KBM-7 (cell line): ENCODE measurements around the gene NEFH.
"Not testable (repeated sequence)": the region's sequence is repeated elsewhere in the genome, so short reads cannot be mapped to it uniquely, and the experiment has no call there.

Experiments
- DNase-seq: peaks from one replicate; pipeline ENCODE4 v3.0.0-alpha.2; 2015
- in situ Hi-C: fragments of 300-500 bp; cut with MboI; formaldehyde crosslinking; loops from 2 replicates; pipeline ENCODE4 v1.14.3; 2020; ENCODE audit warnings: low sequenced_read_pairs, low pct_unique_long_range_greater_than_20kb, mixed read lengths

The NEFH gene

GRCh38 chr22:29479417-29480261, at the start of gene NEFH:
TSS of gene NEFH (plus strand) at chr22:29480218. CDS start at chr22:29480263, 45 bp downstream.
- in situ Hi-C loops, result no loop called here
- no peak for DNase-seq

- in situ Hi-C loops, result no loop called here
- no peak for DNase-seq
Measured at GRCh38 chr22:29431986-29432385, 48.0 kb upstream of the NEFH start.

- DNase-seq, result no peak
- in situ Hi-C loops, result no loop called here
Measured at GRCh38 chr22:29433856-29434255, 46.2 kb upstream of the NEFH start.

- no peak for DNase-seq
- in situ Hi-C loops, result no loop called here
Measured at GRCh38 chr22:29434288-29434687, 45.7 kb upstream of the NEFH start.

- in situ Hi-C loops, result no loop called here
Measured at GRCh38 chr22:29435236-29436136, 44.5 kb upstream of the NEFH start.

GRCh38 chr22:29438283-29438682, 41.7 kb upstream of the NEFH start, which contains the start of gene RFPL1:
TSS of gene RFPL1 (plus strand) at chr22:29438583.
- DNase-seq, in situ Hi-C loops: not testable (repeated sequence)

More at GRCh38 chr22:29435236-29436136, 44.5 kb upstream of the NEFH start:
- no peak for DNase-seq

- in situ Hi-C loops, result no loop called here
- DNase-seq, result no peak
Measured at GRCh38 chr22:29442976-29443375, 37.0 kb upstream of the NEFH start.

- DNase-seq, result no peak
- in situ Hi-C loops, result no loop called here
Measured at GRCh38 chr22:29443452-29443851, 36.6 kb upstream of the NEFH start.

GRCh38 chr22:29443861-29444792, 35.9 kb upstream of the NEFH start:
- no peak for DNase-seq
- in situ Hi-C loops, result no loop called here

GRCh38 chr22:29445508-29445907, 34.5 kb upstream of the NEFH start:
- in situ Hi-C loops, result no loop called here
- DNase-seq, result no peak

- DNase-seq, result no peak
- in situ Hi-C loops, result no loop called here
Measured at GRCh38 chr22:29447906-29448305, 32.1 kb upstream of the NEFH start.

GRCh38 chr22:29449296-29449875, 30.6 kb upstream of the NEFH start:
- in situ Hi-C loops, result no loop called here
- no peak for DNase-seq

GRCh38 chr22:29450222-29450621, 29.8 kb upstream of the NEFH start:
- no peak for DNase-seq
- in situ Hi-C loops, result no loop called here

GRCh38 chr22:29451863-29452262, 28.2 kb upstream of the NEFH start:
- DNase-seq, result no peak
- in situ Hi-C loops, result no loop called here

GRCh38 chr22:29454276-29454675, 25.7 kb upstream of the NEFH start:
- in situ Hi-C loops, result no loop called here
- DNase-seq, result no peak

GRCh38 chr22:29456211-29456671, 23.8 kb upstream of the NEFH start:
- no peak for DNase-seq
- in situ Hi-C loops, result no loop called here

GRCh38 chr22:29457730-29458129, 22.3 kb upstream of the NEFH start:
- peak; percentile 47 for DNase-seq

GRCh38 chr22:29458551-29458950, 21.5 kb upstream of the NEFH start:
- DNase-seq, result no peak
- in situ Hi-C loops, result no loop called here

More at GRCh38 chr22:29457730-29458129, 22.3 kb upstream of the NEFH start:
- in situ Hi-C loops, result no loop called here
